HG03469 (cell line): ENCODE results near the gene LMBR1L.

ENCODE experiments used
- ATAC-seq: cut with Tn5 transposase; IDR thresholded peaks from one replicate; pipeline ENCODE4 v1.9.1; 2021; ENCODE audit warnings: mild to moderate bottlenecking, moderate library complexity, moderate number of reproducible peaks; ENCODE audit not compliant: unreplicated experiment

LMBR1L gene

GRCh38 chr12:49055092-49055491 is 55.6 kb downstream of the LMBR1L start:
- ATAC-seq: no peak

GRCh38 chr12:49054524-49054923 is 56.1 kb downstream of the LMBR1L start:
- no peak for ATAC-seq

DNA sequence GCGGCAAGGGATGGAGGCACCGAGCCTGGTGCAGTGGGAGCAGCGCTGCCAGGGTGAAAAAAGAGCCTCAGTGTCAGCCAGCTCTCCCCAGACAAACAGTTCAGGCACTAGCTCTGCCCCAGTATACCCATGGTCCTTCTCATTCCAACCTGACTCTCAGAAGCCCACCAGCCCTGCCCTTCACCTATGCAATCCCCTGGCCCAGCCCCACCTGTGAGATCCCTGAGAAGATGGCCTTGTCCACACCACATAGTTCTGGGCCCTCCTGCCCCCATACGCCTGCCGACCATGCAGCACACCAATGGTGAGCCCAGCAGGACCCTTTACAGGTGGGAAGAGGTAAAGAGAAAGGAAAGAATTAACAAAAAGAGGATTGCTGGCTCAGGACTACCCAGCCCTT is 56.6 kb downstream of the LMBR1L start:
- no peak for ATAC-seq

DNA sequence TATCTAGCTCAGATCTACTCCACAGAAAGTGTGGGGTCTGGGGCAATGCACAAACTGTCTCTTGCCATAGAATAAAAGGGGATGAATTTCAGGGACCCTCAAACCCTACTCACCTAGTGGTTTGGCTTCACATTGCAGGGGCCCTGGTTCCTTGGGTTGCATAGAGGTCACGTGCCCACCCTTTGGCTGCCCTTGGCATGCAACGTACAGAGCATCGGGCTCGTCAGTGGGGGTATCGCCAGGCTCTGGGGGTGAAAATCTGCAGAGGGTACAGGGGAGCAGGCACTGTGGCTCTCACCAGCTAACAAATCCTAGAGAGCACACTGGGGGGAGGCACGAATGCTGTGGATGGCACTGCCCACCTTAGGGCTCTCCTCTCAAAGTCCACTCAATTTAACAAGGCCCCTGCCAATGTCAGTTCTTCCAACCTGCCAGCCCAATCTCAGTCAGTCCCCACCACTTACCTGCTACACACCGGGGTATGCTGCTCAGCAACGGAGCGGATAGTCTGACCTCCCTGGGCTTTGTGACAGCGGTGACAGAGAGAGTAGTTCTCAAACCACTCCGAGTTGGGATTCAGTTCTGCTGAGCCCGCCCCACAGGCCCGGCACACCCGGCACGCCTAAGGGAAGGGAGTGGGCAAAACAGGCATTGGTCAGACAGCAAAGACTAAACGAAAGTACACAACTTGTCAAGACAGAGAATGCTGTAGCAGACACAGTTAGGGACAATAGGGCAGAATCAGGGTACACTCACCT is 58.0 kb downstream of the LMBR1L start:
- no peak for ATAC-seq

DNA sequence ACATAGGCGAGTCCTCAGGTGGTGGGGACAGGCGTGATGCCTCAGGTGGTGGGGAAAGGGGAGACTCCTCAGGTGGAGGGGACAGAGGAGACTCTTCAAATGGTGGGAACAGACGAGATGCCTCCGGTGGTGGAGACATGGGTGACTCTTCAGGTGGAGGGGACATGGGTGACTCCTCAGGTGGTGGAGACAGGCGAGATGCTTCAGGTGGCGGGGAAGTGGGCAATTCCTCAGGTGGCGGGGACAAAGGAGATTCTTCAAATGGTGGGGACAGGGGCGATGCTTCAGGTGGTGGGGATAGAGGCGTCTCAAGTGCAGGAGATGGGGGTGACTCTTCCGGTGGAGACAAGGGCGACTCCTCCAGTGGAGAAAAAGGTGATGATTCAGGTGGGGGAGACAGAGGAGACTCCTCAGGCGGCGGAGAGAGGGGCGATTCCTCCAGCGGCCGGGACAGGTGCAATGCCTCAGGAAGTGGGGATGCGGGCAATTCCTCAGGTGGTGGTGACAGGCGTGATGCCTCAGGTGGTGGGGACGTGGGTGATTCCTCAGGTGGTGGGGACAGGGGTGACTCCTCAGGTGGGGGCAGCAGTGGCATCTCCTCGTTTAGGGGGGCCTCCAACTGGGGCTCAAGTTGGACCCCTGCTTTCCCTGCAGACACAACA is 58.7 kb downstream of the LMBR1L start:
- no peak for ATAC-seq

DNA sequence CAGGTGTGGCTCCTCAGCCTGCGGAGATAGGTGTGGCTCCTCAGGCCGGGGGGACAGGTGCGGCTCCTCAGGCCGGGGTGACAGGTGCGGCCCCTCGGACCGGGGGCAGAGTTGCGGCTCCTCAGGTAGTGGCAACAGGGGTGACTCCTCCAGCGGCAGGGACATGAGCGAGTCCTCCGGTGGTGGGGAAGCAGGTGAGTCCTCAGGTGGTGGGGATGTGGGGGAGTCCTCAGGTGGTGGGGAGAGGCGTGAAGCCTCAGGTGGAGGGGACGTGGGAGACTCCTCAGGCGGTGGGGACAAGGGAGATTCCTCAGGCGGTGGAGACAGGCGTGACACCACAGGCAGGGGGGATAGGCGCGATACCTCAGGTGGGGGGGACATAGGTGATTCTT is 59.3 kb downstream of the LMBR1L start:
- no peak for ATAC-seq

- ATAC-seq: no peak
These were observed 59.9 kb downstream of the LMBR1L start for GRCh38 chr12:49050507-49051372.

- ATAC-seq: no peak
These were observed 61.0 kb downstream of the LMBR1L start for GRCh38 chr12:49049566-49050224.

GRCh38 chr12:49048953-49049352 is 61.7 kb downstream of the LMBR1L start:
- ATAC-seq: no peak
